ENCODE data around the gene DNAJB9. TPM values are rescaled to one million over a fixed set of nuclear protein-coding genes. Genes with fewer than 3 reads are reported as not detected.

Gene DNAJB9
- total and polyA plus RNA-seq, 2 of the 8 experiments (the other 6 are each of a cell fraction or from before 2014, with no cell fraction given), result 1.8 to 9.7 TPM

DNA sequence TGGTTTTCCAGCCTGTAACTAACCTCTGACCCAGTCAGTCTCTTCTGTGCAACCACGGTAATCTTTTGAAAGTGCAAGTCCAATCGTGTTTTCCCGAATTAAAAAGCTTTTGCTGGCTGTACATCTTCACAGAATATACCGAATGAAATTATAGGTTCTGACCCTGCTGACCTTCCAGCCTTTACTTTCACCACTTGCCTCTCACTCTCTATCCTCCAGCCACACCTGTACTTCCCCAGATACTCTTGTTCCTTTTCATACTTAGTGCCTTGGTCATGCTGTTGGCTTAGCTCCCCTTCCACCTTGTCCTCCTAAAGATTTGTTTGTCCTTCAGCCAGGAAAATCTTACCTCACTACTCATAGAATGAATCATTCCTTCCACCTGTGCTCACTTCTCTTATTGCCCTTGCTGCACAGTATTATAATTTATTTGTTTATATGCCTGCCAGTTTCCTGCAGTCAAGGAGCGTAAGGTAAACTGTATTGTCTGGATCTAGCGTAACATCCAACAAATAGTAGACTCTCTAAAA is 41.4 kb upstream of the DNAJB9 start:
- H3K27ac ChIP-seq (ENCODE audit: low read depth, low read length), result no peak overlapping the region
- no peak overlapping the region for H3K23ac ChIP-seq (ENCODE audit: insufficient read length)
- FAIRE-seq (no peak), DNase-seq (ENCODE audit: low read depth in 1 of 2, low spot score in 2 of 2) (no peak)
- 96% methylated on average over 6 of the region's 6 CpGs; no CpG with 5 or more reads in 1 of the 2 experiments for WGBS, 2 experiments (ENCODE audit: extremely low coverage in 1 of 2, insufficient coverage in 1 of 2, insufficient read length in 1 of 2, insufficient replicate concordance in 2 of 2, low coverage in 1 of 2, low lambda C conversion rate in 2 of 2, missing lambda C conversion rate in 1 of 2)
- H4K91ac ChIP-seq (replicated peaks; ENCODE audit: insufficient read length, low read length), result no peak overlapping the region
- H2BK5ac ChIP-seq (ENCODE audit: low read depth, low read length), result no peak overlapping the region
- H4K8ac ChIP-seq (ENCODE audit: extremely low read depth, insufficient read depth, low read length), result no peak overlapping the region
- no peaks in the 10 kb centered on the region for H3K27me3 ChIP-seq (replicated peaks in 1 of 4; ENCODE audit: control insufficient read depth in 3 of 4, extremely low read depth in 1 of 4, insufficient read depth in 3 of 4, low read length in 3 of 4)
- peaks cover 4% of the 10 kb centered on the region; the same call in 1 of the 2 replicates for H3K23me2 ChIP-seq (ENCODE audit: low read depth, low read length)
- H4K20me1 ChIP-seq (replicated peaks in 1 of 2; ENCODE audit: control insufficient read depth in 1 of 2, insufficient read depth in 2 of 2, low read length in 2 of 2), result no peaks in the 10 kb centered on the region
- H3K14ac ChIP-seq (ENCODE audit: insufficient read length), result no peak overlapping the region
- H3K56ac ChIP-seq (replicated peaks; ENCODE audit: insufficient read length, low read depth, low read length), result no peak overlapping the region
- no peak overlapping the region for H2BK20ac ChIP-seq (ENCODE audit: low read length)
- no peaks in the 10 kb centered on the region for H3K36me3 ChIP-seq (ENCODE audit: control insufficient read depth in 2 of 4, insufficient read depth in 4 of 4, low read length in 3 of 4)
- H2BK120ac ChIP-seq (replicated peaks; ENCODE audit: low read depth, low read length), result no peak overlapping the region
- no peak overlapping the region for H2AFZ ChIP-seq (ENCODE audit: low read length)
- H2AK5ac ChIP-seq (ENCODE audit: low read depth, low read length), result no peak overlapping the region
- peaks cover 0 to 21% of the 10 kb centered on the region in 2 experiments; a peak in 2 of 4 replicates for H3K79me2 ChIP-seq (ENCODE audit: control insufficient read depth in 1 of 2, insufficient read depth in 2 of 2, low read length in 2 of 2)
- H3K4me2 ChIP-seq (ENCODE audit: insufficient read depth in 1 of 2, low read depth in 2 of 2, low read length in 2 of 2), result no peak overlapping the region
- peaks cover 0 to 2% (median under 1%) of the 10 kb centered on the region in 4 experiments; a peak in 2 of 7 replicates for H3K4me1 ChIP-seq (replicated peaks in 1 of 4; ENCODE audit: control insufficient read depth in 3 of 4, insufficient read depth in 4 of 4, low read length in 3 of 4)
- H4K5ac ChIP-seq (ENCODE audit: insufficient read length, low read depth, low read length), result no peak overlapping the region
- ChIA-PET POLR2A (ENCODE audit: partially characterized antibody) (interaction anchor here (1.4 to 2.0 kb wide), 2 partner anchors 13 to 42 kb away, joined by 3 to 5 read pairs; partner anchors contain the start of genes DNAJB9 and THAP5), CTCF (ENCODE audit: partially characterized antibody) (no interaction called here)
- H3K18ac ChIP-seq (ENCODE audit: extremely low read depth, low read length), result no peak overlapping the region
- H3K4ac ChIP-seq (replicated peaks; ENCODE audit: insufficient read length, low read depth, low read length), result no peak overlapping the region
- H3K4me3 ChIP-seq (ENCODE audit: extremely low read depth in 1 of 4, insufficient read depth in 2 of 4, low read depth in 3 of 4, low read length in 4 of 4), result no peak overlapping the region
- H2BK12ac ChIP-seq (ENCODE audit: low read depth, low read length), result no peak overlapping the region
- 0 out of 2 replicates have a peak, but pooled peaks cover 2% of the 10 kb centered on the region for H3K79me1 ChIP-seq (ENCODE audit: low read depth, low read length)
- no peaks in the 10 kb centered on the region for H3K9me3 ChIP-seq (ENCODE audit: insufficient read depth in 2 of 2, low read depth in 1 of 2, low read length in 1 of 2)
- no peak overlapping the region; a peak in 1 of 7 replicates for H3K9ac ChIP-seq (replicated peaks in 1 of 4; ENCODE audit: extremely low read depth in 1 of 4, low read depth in 3 of 4, low read length in 3 of 4)
- peak overlapping the region; percentile 25; the same call in 1 of the 2 replicates for H2BK15ac ChIP-seq (ENCODE audit: low read length)
- TF ChIP-seq EZH2 (IDR thresholded peaks at IDR 0.05; ENCODE audit: low read depth, low read length, severe bottlenecking), result no peak
- no peak for TF ChIP-seq CTCF (IDR thresholded peaks at IDR 0.05; ENCODE audit: control extremely low read depth in 1 of 3, insufficient read depth in 1 of 3, low read depth in 1 of 3, low read length in 3 of 3)
- TF ChIP-seq MAX (IDR thresholded peaks at IDR 0.05), result no peak
- no peak for TF ChIP-seq TAF7 (optimal IDR thresholded peaks at IDR 0.05; ENCODE audit: borderline replicate concordance, low read depth, low read length)
- TF ChIP-seq TCF12 (IDR thresholded peaks at IDR 0.05; ENCODE audit: low read depth, low read length), result no peak
- TF ChIP-seq SIN3A (conservative IDR thresholded peaks at IDR 0.05 in 1 of 2, IDR thresholded peaks at IDR 0.05 in 1 of 2; ENCODE audit: low read depth in 1 of 2, low read length in 2 of 2), result no peak
